Lower leg skin (tissue), 4 donors: ENCODE results near the gene FOXN1. TPM values are rescaled to one million over a fixed set of nuclear protein-coding genes. Genes with fewer than 3 reads are reported as not detected.
"Not testable (repeated sequence)": the region's sequence is repeated elsewhere in the genome, so short reads cannot be mapped to it uniquely, and the experiment has no call there.

Experiments used
- DNase-seq, 2 donors: peaks; one replicate each; pipeline ENCODE4 v3.0.0-alpha.2; 2019; ENCODE audit warnings: low spot score in 2 of 2
- H3K4me3 ChIP-seq: fragments of 200-600 bp; sonication (generic); 2 replicates; pipeline ENCODE4 v1.5.1; 2017; ENCODE audit warnings: mild to moderate bottlenecking, low read depth; ENCODE audit not compliant: poor library complexity, severe bottlenecking
- CTCF ChIP-seq, 3 donors: fragments of 450-650 bp; IDR thresholded peaks; one replicate each; pipeline ENCODE4 v1.5.1; 2016; ENCODE audit warnings: antibody characterized with exemption in 3 of 3, mild to moderate bottlenecking in 3 of 3, moderate library complexity in 2 of 3
- POLR2A ChIP-seq, 2 donors: fragments of 450-650 bp; IDR thresholded peaks; one replicate each; pipeline ENCODE4 v1.6.1; 2016 to 2017; ENCODE audit warnings: antibody characterized with exemption in 2 of 2, mild to moderate bottlenecking in 1 of 2, moderate library complexity in 1 of 2
- WGBS, 2 donors: methylation state at CpG; one replicate each; pipeline ENCODE4 v1.1.5; 2018; 5-methylcytosine and 5-hydroxymethylcytosine counted together
- intact Hi-C: fragments of 100-400 bp; cut with DNase I; formaldehyde crosslinking; loops from one replicate; pipeline ENCODE4 v1.15.0; 2023; ENCODE audit warnings: low total_unique reads
- total RNA-seq, 4 donors: library from RNA; depleted of rRNA; stranded (reverse); fragments of >200 nt; gene quantifications; one replicate each; pipeline ENCODE4 v1.1.0, GENCODE V29; 2016

The FOXN1 gene
- 10 to 100 TPM; 28.9 to 65.0 (median 45.4) TPM for total RNA-seq

GRCh38 chr17:28505986-28506665 is at the start of gene FOXN1:
Gene FOXN1 (plus strand): TSS chr17:28506348. CDS start chr17:28523970, 17,622 bp downstream.
- intact Hi-C loops, result no loop called here
- no peak for DNase-seq
- TF ChIP-seq CTCF (IDR thresholded peaks at IDR 0.05) (no peak), POLR2A (IDR thresholded peaks at IDR 0.05) (no peak)
- H3K4me3 ChIP-seq, result no peak within 1 kb of the TSS
- WGBS, 2 donors, result 36 to 37% methylated on average over 12 to 28 of the region's 28 CpGs

- WGBS, 2 donors, result 90 to 95% methylated on average over 6 of the region's 6 CpGs
- no peak for DNase-seq
- intact Hi-C loops, result no loop called here
- TF ChIP-seq POLR2A (IDR thresholded peaks at IDR 0.05) (no peak), CTCF (IDR thresholded peaks at IDR 0.05) (no peak)
- no peak overlapping the region for H3K4me3 ChIP-seq
Measured at GRCh38 chr17:28457890-28458289, 48.3 kb upstream of the FOXN1 start.

- DNase-seq, H3K4me3 ChIP-seq, intact Hi-C loops: not testable (repeated sequence)
- 91 to 98% methylated on average over 9 to 19 of the region's 32 CpGs for WGBS, 2 donors
Measured at GRCh38 chr17:28458881-28459280, 47.3 kb upstream of the FOXN1 start.

- no peak overlapping the region for H3K4me3 ChIP-seq
- TF ChIP-seq CTCF (IDR thresholded peaks at IDR 0.05) (no peak), POLR2A (IDR thresholded peaks at IDR 0.05) (no peak)
- intact Hi-C loops, result no loop called here
- no peak for DNase-seq
- WGBS, 2 donors, result 78 to 88% methylated on average over 10 of the region's 10 CpGs
Measured at GRCh38 chr17:28460901-28461300, 45.2 kb upstream of the FOXN1 start.

GRCh38 chr17:28466001-28466400 is 40.1 kb upstream of the FOXN1 start:
- DNase-seq, result no peak
- TF ChIP-seq POLR2A (IDR thresholded peaks at IDR 0.05) (no peak), CTCF (IDR thresholded peaks at IDR 0.05) (no peak)
- intact Hi-C loops, result no loop called here
- H3K4me3 ChIP-seq, result no peak overlapping the region
- 56 to 64% methylated on average over 9 of the region's 9 CpGs for WGBS, 2 donors

- no peak for DNase-seq
- TF ChIP-seq CTCF (IDR thresholded peaks at IDR 0.05) (no peak), POLR2A (IDR thresholded peaks at IDR 0.05) (no peak)
- WGBS, 2 donors, result 61 to 62% methylated on average over 5 of the region's 5 CpGs
- intact Hi-C loops, result no loop called here
- no peak overlapping the region for H3K4me3 ChIP-seq
Measured at GRCh38 chr17:28466521-28467048, 39.6 kb upstream of the FOXN1 start.
